HG03066 (cell line): ENCODE measurements around the gene ZRANB1.

Experiments
- ATAC-seq: cut with Tn5 transposase; IDR thresholded peaks from one replicate; pipeline ENCODE4 v1.9.1; 2021; ENCODE audit warnings: low read depth; ENCODE audit not compliant: unreplicated experiment

ZRANB1 gene

GRCh38 chr10:124918906-124919305, 23.0 kb upstream of the ZRANB1 start:
- ATAC-seq = no peak

GRCh38 chr10:124921261-124921660, 20.7 kb upstream of the ZRANB1 start:
- ATAC-seq = no peak

GRCh38 chr10:124923684-124924083, 18.2 kb upstream of the ZRANB1 start:
- ATAC-seq = no peak

- ATAC-seq = no peak
These were observed 15.4 kb upstream of the ZRANB1 start for GRCh38 chr10:124926548-124926947.

GRCh38 chr10:124928087-124928486, 13.8 kb upstream of the ZRANB1 start:
- ATAC-seq = no peak

GRCh38 chr10:124928545-124928944, 13.4 kb upstream of the ZRANB1 start:
- ATAC-seq = no peak

- no peak for ATAC-seq
These were observed 6.0 kb upstream of the ZRANB1 start for GRCh38 chr10:124935946-124936345.

- no peak for ATAC-seq
These were observed 5.1 kb upstream of the ZRANB1 start for GRCh38 chr10:124936813-124937212.

- no peak for ATAC-seq
These were observed 2.6 kb upstream of the ZRANB1 start for GRCh38 chr10:124939290-124939689.

- ATAC-seq = no peak
These were observed 620 bp downstream of the ZRANB1 start for GRCh38 chr10:124942317-124943169.

- ATAC-seq = no peak
These were observed 1.6 kb downstream of the ZRANB1 start for GRCh38 chr10:124943301-124944092.

GRCh38 chr10:124944982-124945381, 3.1 kb downstream of the ZRANB1 start:
- no peak for ATAC-seq

GRCh38 chr10:124946945-124947344, 5.0 kb downstream of the ZRANB1 start:
- ATAC-seq = no peak

GRCh38 chr10:124949543-124949942, 7.6 kb downstream of the ZRANB1 start:
- ATAC-seq = no peak

GRCh38 chr10:124952123-124952522, 10.2 kb downstream of the ZRANB1 start:
- ATAC-seq = no peak

GRCh38 chr10:124953421-124953820, 11.5 kb downstream of the ZRANB1 start:
- ATAC-seq = no peak

GRCh38 chr10:124955243-124955642, 13.3 kb downstream of the ZRANB1 start:
- no peak for ATAC-seq

GRCh38 chr10:124955868-124956267, 13.9 kb downstream of the ZRANB1 start:
- ATAC-seq = no peak

GRCh38 chr10:124956764-124957163, 14.8 kb downstream of the ZRANB1 start:
- no peak for ATAC-seq

- ATAC-seq = no peak
These were observed 15.6 kb downstream of the ZRANB1 start for GRCh38 chr10:124957404-124957947.

- no peak for ATAC-seq
These were observed 17.6 kb downstream of the ZRANB1 start for GRCh38 chr10:124959564-124959963.

GRCh38 chr10:124961248-124961570, 19.3 kb downstream of the ZRANB1 start:
- no peak for ATAC-seq
